Lower lobe of right lung (tissue), 2 donors: ENCODE results near the gene LRP10. TPM values are rescaled to one million over a fixed set of nuclear protein-coding genes. Genes with fewer than 3 reads are reported as not detected.
A peak's percentile ranks its signal among the peaks of the same experiment; 100 is the strongest.
"Not testable (repeated sequence)": the region's sequence is repeated elsewhere in the genome, so short reads cannot be mapped to it uniquely, and the experiment has no call there.

Experiments used
- ATAC-seq, 2 donors: fragments of 200-7000 bp; cut with Tn5 transposase; one replicate each; pipeline ENCODE4 v1.9.1; 2020 to 2022; ENCODE audit warnings: mild to moderate bottlenecking in 2 of 2, moderate library complexity in 2 of 2
- DNase-seq: peaks from one replicate; pipeline ENCODE4 v3.0.0-alpha.2; 2020
- H3K27ac ChIP-seq: fragments of 200-600 bp; one replicate; pipeline ENCODE4 v1.8.0; 2022
- H3K27me3 ChIP-seq: fragments of 200-600 bp; one replicate; pipeline ENCODE4 v1.8.0; 2022; ENCODE audit warnings: low read depth
- H3K36me3 ChIP-seq: fragments of 200-600 bp; one replicate; pipeline ENCODE4 v1.8.0; 2022; ENCODE audit warnings: mild to moderate bottlenecking
- H3K4me1 ChIP-seq: fragments of 200-600 bp; one replicate; pipeline ENCODE4 v1.8.0; 2022
- H3K4me3 ChIP-seq: fragments of 200-600 bp; one replicate; pipeline ENCODE4 v1.8.0; 2022; ENCODE audit warnings: mild to moderate bottlenecking
- H3K9me3 ChIP-seq: fragments of 200-600 bp; one replicate; pipeline ENCODE4 v1.8.0; 2022
- intact Hi-C: fragments of 100-400 bp; cut with DNase I; formaldehyde crosslinking; loops from one replicate; pipeline ENCODE4 v1.11.0; 2022
- total RNA-seq: library from RNA; stranded (reverse); fragmentation: NEBNext Ultra II Directional; extraction: Animal tissue kit (Norgen Biotek cat#: 25700); gene quantifications from one replicate; pipeline ENCODE4 v1.2.1, GENCODE V29; 2021
- TF ChIP-seq, protein P1 (sequence below): fragments of 200-600 bp; IDR thresholded peaks from one replicate; pipeline ENCODE4 v1.8.0; 2022; ENCODE audit warnings: antibody characterized with exemption, mild to moderate bottlenecking
- donor health status: DM: no; HTN: yes; CAD: no; lungs with severe emphysema.

The LRP10 gene
- total RNA-seq, 1 donor from 2014 or later: 134 TPM

DNA sequence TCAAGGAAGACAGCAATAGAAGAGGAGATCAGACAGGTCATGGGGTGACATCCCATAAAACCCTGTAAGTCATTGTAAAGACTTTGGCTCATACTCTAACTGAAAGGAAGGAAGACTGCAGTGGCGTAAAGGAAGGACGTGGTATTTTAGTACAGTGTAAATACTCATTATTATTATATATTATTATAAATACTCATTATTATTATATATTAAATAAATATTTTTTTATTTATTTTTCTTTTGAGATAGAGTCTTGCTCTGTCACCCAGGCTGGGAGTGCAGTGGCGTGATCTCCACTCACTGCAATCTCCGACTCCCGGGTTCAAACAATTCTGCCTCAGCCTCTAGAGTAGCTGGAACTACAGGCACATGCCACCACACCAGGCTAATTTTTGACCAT lies 15.1 kb upstream of the LRP10 start:
- Histone ChIP-seq H3K4me3 (no peak overlapping the region), H3K27me3 (no peaks in the 10 kb centered on the region), H3K27ac (no peak overlapping the region), H3K4me1 (peaks cover 17% of the 10 kb centered on the region), H3K36me3 (no peaks in the 10 kb centered on the region), H3K9me3 (no peaks in the 10 kb centered on the region)
- ATAC-seq: no peak
- DNase-seq: no peak
- intact Hi-C loops: loop anchor here (5.0 to 10.0 kb wide), 2 partner anchors 202 to 279 kb away; no protein-coding TSS in a partner anchor
- TF ChIP-seq, protein P1, sequence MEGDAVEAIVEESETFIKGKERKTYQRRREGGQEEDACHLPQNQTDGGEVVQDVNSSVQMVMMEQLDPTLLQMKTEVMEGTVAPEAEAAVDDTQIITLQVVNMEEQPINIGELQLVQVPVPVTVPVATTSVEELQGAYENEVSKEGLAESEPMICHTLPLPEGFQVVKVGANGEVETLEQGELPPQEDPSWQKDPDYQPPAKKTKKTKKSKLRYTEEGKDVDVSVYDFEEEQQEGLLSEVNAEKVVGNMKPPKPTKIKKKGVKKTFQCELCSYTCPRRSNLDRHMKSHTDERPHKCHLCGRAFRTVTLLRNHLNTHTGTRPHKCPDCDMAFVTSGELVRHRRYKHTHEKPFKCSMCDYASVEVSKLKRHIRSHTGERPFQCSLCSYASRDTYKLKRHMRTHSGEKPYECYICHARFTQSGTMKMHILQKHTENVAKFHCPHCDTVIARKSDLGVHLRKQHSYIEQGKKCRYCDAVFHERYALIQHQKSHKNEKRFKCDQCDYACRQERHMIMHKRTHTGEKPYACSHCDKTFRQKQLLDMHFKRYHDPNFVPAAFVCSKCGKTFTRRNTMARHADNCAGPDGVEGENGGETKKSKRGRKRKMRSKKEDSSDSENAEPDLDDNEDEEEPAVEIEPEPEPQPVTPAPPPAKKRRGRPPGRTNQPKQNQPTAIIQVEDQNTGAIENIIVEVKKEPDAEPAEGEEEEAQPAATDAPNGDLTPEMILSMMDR: no peak

DNA sequence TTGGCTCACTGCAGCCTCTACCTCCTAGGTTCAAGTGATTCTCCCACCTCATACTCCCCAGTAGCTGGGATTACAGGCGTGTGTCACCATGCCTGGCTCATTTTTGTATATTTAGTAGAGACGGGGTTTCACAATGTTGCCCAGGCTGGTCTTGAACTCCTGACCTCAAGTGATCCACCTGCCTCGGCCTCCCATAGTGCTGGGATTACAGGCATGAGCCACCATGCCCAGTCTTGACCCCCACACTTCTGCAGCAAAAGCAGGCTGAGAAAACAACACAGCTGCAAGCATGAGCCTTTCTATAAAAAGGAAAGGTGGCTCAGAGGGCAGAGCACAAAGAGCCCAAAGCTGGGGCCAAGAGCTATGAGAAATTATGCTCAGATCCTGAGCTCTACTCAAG lies 11.2 kb upstream of the LRP10 start:
- H3K27me3 ChIP-seq, H3K4me3 ChIP-seq, H3K4me1 ChIP-seq, intact Hi-C loops, H3K27ac ChIP-seq, ATAC-seq, H3K36me3 ChIP-seq, DNase-seq, H3K9me3 ChIP-seq: not testable (repeated sequence)

DNA sequence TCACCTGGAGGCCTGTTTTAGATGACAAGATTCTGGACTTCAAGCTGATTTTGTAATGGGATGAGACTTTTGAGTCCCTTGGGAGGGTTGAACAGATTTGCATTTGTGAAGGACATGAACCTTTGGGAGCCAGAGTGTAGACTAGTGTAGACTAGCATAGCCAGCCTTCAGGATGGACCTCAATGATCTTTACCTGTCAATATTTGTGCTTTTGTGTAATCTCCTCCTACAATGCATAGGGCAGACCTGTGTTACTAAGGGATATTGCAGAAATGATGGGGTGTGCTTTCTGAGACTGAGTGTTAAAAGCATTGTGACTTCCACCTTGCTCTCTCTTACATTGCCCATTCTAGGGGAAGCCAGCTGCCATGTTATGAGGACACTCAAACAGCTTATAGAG lies 9.9 kb upstream of the LRP10 start:
- Histone ChIP-seq H3K4me3 (no peak overlapping the region), H3K9me3 (no peaks in the 10 kb centered on the region), H3K4me1 (no peaks in the 10 kb centered on the region), H3K27ac (no peak overlapping the region), H3K36me3 (no peaks in the 10 kb centered on the region), H3K27me3 (no peaks in the 10 kb centered on the region)
- intact Hi-C loops: no loop called here
- ATAC-seq (no peak), DNase-seq (no peak)
- TF ChIP-seq, protein P1: no peak

DNA sequence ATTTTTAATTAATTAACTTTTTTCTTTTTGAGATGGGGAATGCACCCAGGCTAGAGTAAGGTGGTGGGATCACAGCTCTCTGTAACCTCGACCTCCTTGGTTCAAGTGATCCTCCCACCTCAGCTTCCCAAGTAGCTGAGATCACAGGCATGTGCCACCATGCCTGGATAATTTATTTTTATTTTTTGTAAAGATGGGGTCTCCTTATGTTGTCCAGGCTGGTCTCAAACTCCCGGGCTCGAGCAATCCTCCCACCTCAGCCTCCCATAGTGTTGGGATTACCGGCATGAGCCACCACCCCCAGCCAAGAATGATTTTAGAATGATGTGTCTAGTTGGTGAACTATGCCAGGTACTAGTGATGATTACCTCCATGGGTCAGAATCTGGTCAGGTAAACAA lies 6.6 kb upstream of the LRP10 start:
- intact Hi-C loops: no loop called here
- peaks cover 2% of the 10 kb centered on the region for H3K4me1 ChIP-seq
- TF ChIP-seq, protein P1: no peak

DNA sequence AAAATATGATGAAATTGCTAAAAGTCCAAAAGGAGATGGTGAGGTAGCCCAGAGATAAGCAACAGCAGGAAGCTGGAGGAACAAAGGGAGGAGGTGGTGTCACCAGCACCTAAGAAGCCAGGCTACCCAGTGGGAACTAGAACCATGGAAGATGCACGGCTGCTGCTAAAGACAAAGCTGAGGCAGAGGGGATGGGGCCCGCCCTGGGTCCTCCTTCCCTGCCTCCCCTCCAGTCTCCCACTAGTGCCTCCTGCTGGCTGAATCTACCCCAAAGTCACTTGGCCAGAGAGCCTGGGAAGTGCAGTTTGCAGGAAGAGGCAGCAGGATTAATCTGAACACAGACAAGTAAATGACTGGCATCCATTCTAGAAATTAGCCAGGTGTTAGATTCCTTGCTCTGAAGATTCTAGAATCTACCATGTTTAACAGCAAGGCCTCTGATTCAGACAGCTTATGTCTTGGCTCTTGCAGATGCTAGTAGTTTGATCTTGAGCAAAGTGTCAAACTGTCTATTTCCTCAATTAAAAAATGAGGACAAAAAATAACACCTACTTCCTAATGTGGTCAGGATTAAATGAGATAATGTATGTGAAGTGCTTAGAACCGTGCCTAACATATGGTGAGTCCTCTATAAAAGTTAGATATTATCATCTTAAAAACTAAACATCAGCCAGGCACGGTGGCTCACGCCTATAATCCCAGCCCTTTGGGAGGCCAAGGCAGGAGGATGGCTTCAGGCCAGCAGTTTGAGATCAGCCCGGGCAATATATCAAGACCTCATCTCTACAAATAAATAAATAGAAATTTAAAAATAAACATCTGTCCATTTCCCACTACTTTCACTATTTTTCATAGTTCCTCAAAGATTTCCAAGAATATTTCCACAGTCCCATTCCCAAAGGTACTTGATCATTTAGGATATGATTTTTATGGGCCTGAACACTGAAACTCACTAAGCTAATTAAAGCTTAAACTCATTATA lies 5.8 kb upstream of the LRP10 start:
- intact Hi-C loops: no loop called here
- DNase-seq (peak; percentile 14), ATAC-seq (peak in 1 of 2 donors; percentile 21)
- TF ChIP-seq, protein P1: no peak
- Histone ChIP-seq H3K9me3 (no peaks in the 10 kb centered on the region), H3K4me3 (no peak overlapping the region), H3K36me3 (no peaks in the 10 kb centered on the region), H3K27me3 (no peaks in the 10 kb centered on the region), H3K4me1 (peaks cover 9% of the 10 kb centered on the region), H3K27ac (no peak overlapping the region)

More for the DNA sequence above, 6.6 kb upstream of the LRP10 start:
- H3K9me3 ChIP-seq: no peaks in the 10 kb centered on the region
- no peak for DNase-seq
- ATAC-seq: no peak
- H3K36me3 ChIP-seq: no peaks in the 10 kb centered on the region
- H3K4me3 ChIP-seq: no peak overlapping the region
- no peak overlapping the region for H3K27ac ChIP-seq
- no peaks in the 10 kb centered on the region for H3K27me3 ChIP-seq

DNA sequence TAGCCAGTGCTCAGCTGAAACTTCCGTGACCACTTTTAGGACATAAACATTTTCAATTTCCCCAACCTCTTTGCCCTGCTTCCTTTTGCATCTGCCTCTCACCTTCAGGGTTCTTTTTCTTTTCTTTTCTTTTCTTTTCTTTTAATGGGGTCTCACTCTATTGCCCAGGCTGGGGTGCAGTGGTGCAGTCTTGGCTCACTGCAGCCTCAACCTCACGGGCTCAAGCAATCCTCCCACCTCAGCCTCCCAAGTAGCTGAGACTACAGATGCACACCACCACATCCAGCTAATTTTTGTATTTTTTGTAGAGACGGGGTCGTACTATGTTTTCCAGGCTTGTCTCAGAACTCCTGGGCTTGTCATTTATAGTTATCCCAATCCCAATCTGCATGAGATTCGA lies 4.7 kb upstream of the LRP10 start:
- Histone ChIP-seq H3K4me3 (no peak overlapping the region), H3K4me1 (peaks cover 11% of the 10 kb centered on the region), H3K27ac (no peak overlapping the region), H3K9me3 (no peaks in the 10 kb centered on the region), H3K36me3 (no peaks in the 10 kb centered on the region), H3K27me3 (no peaks in the 10 kb centered on the region)
- no peak for DNase-seq
- no peak for ATAC-seq
- intact Hi-C loops: no loop called here
- TF ChIP-seq, protein P1: no peak
